B cell (primary cell): ENCODE measurements around the gene AFF2.

Source experiments
- EZH2 ChIP-seq: IDR thresholded peaks from 2 replicates; pipeline ENCODE4 v1.6.1; 2012; ENCODE audit warnings: borderline replicate concordance, low read depth, mild to moderate bottlenecking, moderate library complexity, low read length; ENCODE audit not compliant: insufficient read depth, poor library complexity, severe bottlenecking
- TF ChIP-seq, protein P1 (sequence below): fragments of 200-600 bp; IDR thresholded peaks from one replicate; pipeline ENCODE4 v1.8.0; 2022; ENCODE audit warnings: antibody characterized with exemption, mild to moderate bottlenecking

DNA sequence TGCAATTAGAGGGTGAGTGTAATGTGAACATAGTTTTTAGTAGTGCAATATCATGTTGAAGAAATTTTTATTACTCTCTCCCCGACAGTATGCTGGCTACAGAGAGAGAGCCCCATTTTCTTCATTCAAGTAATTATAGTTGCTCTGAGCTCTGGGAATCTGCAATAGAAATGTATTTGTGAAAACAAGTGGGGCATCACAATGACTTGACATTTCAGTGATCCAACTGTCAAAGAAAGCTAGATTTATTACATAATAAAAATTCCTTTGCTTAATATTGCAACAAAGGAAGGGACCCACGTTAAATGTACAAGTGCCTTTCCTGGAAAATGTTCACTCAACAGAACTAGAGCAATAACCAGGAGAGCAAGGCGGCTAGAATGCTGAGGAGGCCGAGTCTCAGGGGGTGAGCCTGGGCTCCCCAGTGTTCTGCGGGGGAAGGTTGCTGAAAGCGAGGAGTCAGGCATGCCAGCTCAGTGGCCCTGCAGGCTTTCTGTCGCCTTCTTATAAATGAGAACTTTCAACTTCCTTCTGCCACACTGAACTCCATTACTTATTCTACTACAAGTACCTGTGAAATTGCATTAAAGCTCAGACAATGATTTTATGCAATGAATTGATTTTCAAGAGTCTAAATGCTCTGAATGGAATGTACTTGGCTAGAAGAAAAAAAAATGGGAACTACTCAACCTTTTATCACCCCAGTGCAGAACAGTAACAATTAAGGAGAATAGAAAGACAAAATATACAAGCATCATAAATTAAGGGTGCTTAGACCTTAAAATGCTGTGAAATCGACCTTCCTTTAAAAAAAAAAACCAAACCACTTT lies 476.4 kb downstream of the AFF2 start:
- TF ChIP-seq, protein P1, sequence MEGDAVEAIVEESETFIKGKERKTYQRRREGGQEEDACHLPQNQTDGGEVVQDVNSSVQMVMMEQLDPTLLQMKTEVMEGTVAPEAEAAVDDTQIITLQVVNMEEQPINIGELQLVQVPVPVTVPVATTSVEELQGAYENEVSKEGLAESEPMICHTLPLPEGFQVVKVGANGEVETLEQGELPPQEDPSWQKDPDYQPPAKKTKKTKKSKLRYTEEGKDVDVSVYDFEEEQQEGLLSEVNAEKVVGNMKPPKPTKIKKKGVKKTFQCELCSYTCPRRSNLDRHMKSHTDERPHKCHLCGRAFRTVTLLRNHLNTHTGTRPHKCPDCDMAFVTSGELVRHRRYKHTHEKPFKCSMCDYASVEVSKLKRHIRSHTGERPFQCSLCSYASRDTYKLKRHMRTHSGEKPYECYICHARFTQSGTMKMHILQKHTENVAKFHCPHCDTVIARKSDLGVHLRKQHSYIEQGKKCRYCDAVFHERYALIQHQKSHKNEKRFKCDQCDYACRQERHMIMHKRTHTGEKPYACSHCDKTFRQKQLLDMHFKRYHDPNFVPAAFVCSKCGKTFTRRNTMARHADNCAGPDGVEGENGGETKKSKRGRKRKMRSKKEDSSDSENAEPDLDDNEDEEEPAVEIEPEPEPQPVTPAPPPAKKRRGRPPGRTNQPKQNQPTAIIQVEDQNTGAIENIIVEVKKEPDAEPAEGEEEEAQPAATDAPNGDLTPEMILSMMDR, result no peak
- no peak for TF ChIP-seq EZH2
